ENCODE results near the gene ZNF536. TPM values are rescaled to one million over a fixed set of nuclear protein-coding genes. Genes with fewer than 3 reads are reported as not detected.
"Not testable (repeated sequence)": the region's sequence is repeated elsewhere in the genome, so short reads cannot be mapped to it uniquely, and the experiment has no call there.

Gene ZNF536
- total RNA-seq, 4 donors from 2014 or later: 1.3 to 12.4 (median 1.8) TPM

DNA sequence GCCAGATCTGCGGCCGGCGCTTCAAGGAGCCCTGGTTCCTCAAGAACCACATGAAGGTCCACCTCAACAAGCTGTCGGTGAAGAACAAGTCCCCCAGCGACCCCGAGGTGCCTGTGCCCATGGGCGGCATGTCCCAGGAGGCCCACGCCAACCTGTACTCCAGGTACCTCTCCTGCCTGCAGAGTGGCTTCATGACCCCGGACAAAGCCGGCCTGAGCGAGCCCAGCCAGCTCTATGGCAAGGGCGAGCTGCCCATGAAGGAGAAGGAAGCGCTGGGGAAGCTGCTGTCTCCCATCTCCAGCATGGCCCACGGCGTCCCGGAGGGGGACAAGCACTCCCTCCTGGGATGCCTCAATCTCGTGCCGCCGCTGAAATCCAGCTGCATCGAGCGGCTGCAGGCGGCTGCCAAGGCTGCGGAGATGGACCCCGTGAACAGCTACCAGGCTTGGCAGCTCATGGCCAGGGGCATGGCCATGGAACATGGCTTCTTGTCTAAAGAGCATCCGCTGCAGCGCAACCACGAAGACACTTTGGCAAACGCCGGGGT is 72.6 kb downstream of the ZNF536 start:
- Histone ChIP-seq H3K9me3 (no peaks in the 10 kb centered on the region), H3K4me3 (no peak overlapping the region), H3K36me3 (no peaks in the 10 kb centered on the region), H3K27me3 (no peaks in the 10 kb centered on the region), H3K4me1 (no peaks in the 10 kb centered on the region), H3K27ac (no peak overlapping the region)
- no peak for TF ChIP-seq POLR2A (IDR thresholded peaks at IDR 0.05)
- TF ChIP-seq, protein P1, sequence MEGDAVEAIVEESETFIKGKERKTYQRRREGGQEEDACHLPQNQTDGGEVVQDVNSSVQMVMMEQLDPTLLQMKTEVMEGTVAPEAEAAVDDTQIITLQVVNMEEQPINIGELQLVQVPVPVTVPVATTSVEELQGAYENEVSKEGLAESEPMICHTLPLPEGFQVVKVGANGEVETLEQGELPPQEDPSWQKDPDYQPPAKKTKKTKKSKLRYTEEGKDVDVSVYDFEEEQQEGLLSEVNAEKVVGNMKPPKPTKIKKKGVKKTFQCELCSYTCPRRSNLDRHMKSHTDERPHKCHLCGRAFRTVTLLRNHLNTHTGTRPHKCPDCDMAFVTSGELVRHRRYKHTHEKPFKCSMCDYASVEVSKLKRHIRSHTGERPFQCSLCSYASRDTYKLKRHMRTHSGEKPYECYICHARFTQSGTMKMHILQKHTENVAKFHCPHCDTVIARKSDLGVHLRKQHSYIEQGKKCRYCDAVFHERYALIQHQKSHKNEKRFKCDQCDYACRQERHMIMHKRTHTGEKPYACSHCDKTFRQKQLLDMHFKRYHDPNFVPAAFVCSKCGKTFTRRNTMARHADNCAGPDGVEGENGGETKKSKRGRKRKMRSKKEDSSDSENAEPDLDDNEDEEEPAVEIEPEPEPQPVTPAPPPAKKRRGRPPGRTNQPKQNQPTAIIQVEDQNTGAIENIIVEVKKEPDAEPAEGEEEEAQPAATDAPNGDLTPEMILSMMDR (IDR thresholded peaks at IDR 0.05): no peak
- DNase-seq: no peak

DNA sequence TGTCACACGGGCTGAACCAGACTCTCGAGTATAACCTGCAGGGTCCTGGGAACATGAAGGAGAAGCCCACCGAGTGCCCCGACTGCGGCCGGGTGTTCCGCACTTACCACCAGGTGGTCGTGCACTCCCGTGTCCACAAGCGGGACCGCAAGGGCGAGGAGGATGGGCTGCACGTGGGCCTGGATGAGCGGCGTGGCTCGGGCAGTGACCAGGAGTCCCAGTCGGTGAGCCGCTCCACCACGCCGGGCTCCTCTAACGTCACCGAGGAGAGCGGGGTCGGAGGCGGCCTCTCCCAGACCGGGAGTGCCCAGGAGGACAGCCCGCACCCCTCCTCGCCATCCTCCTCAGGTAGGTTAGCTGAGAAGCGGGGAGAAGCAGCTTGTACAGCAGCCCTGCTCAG is 73.2 kb downstream of the ZNF536 start:
- Histone ChIP-seq H3K4me1 (no peaks in the 10 kb centered on the region), H3K36me3 (no peaks in the 10 kb centered on the region), H3K27me3 (no peaks in the 10 kb centered on the region), H3K4me3 (no peak overlapping the region), H3K27ac (no peak overlapping the region), H3K9me3 (no peaks in the 10 kb centered on the region)
- DNase-seq: no peak
- TF ChIP-seq, protein P1 (IDR thresholded peaks at IDR 0.05): no peak

DNA sequence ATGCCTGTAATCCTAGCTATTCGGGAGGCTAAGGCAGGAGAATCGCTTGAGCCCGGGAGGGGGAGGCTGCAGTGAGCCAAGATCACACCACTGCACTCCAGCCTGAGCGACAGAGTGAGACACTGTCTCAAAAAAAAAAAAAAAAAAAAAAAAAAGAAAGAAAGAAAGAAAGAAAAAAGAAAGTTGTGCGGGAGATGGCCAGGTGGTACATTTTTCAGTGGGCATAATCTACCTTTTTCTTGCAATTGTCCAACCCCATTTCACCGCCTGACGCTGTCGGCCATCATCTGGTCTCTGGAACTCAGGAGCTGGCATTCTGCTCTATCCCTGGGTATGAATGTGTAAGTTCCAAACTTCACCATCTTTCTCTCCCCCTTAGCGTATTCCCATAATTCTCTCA is 73.9 kb downstream of the ZNF536 start:
- not testable (repeated sequence) for H3K27me3 ChIP-seq, DNase-seq, H3K4me3 ChIP-seq, H3K27ac ChIP-seq, H3K4me1 ChIP-seq, H3K9me3 ChIP-seq, H3K36me3 ChIP-seq

DNA sequence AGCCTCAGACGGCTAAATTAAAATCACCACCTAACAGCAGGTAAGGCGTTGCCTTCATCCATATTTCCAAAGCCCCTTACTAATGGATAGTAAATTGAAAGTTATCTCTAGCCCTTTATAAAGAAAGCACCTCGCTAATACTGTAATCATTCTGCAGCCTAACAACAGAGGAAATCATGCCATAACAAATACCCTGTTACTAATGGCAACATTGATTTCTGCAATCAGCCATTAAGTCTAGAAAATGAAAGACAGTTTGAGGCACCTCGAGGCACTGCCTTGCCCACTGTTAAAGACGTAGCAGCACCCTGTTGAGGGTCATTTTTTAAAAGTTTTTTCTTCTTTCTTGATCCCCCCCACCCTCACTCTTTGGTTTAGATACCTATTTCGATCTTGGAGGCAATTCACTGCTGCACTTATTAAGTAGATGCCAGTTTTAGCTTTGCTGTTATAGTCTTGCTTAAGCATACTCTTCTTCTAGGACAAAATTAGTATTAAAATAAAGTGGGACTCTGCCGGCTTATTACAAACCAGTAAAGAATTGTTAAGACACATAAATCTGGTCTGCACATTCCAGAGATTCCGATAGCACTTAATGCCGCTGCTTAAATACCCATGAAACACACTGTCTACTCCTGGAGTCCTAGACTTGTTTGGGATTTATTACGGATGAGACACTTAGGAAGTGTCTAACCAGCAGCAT is 74.8 kb downstream of the ZNF536 start:
- Histone ChIP-seq H3K27me3 (no peaks in the 10 kb centered on the region), H3K9me3 (no peaks in the 10 kb centered on the region), H3K4me1 (no peaks in the 10 kb centered on the region), H3K27ac (no peak overlapping the region), H3K4me3 (no peak overlapping the region), H3K36me3 (no peaks in the 10 kb centered on the region)
- DNase-seq: no peak
- TF ChIP-seq POLR2A (IDR thresholded peaks at IDR 0.05): no peak
- TF ChIP-seq, protein P1 (IDR thresholded peaks at IDR 0.05): no peak

DNA sequence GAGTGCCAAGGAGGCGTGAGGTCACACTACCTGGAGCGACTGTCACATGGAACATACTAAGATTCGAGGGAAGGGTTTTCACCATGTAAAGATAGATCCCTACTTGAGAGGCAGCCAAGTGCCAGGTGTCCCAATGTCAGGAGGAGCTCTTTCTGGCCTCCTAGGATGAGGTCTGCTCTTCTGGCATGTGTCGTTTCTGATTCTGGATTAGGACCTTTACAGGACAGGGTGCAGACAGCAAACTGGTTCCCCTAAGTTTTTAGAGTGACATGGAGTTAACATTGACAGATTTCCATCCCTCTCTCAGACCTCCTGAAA is 75.3 kb downstream of the ZNF536 start:
- Histone ChIP-seq H3K36me3 (no peaks in the 10 kb centered on the region), H3K4me1 (no peaks in the 10 kb centered on the region), H3K4me3 (no peak overlapping the region), H3K9me3 (no peaks in the 10 kb centered on the region), H3K27me3 (no peaks in the 10 kb centered on the region), H3K27ac (no peak overlapping the region)
- DNase-seq: no peak
- no peak for TF ChIP-seq POLR2A (IDR thresholded peaks at IDR 0.05)
- TF ChIP-seq, protein P1 (IDR thresholded peaks at IDR 0.05): no peak

DNA sequence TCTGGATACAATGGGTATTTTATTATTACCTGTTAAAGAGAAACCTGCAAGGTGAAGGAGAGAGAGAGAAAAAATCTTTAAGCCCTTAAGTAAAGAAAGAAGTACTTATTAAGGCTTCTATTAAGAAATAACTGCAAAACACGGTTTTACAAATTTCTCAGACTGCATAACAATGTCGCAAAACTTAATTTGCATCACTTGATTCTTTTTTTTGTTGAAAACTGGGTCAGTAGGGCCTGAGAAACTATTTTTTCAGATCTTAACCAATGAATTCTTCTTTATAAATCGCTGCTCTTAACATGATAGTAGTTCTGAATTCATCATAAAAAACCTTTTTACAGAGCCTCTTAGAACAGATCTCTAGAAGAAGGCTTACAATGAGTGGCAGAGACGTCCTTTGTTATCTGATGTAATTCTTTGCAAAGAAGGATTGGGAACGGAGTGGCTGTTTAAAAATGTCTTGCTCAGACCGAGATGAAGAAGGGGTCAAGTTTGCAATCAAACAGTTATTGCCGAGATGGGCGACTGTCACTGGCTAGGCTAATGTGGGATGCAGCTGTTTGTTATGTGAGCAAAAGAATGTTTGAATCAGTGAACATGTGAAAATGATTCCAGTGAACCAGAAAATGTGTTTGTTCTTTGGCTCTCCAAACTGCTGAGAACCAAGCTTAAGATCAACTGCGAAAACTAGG is 76.3 kb downstream of the ZNF536 start:
- no peaks in the 10 kb centered on the region for H3K36me3 ChIP-seq
- no peak overlapping the region for H3K4me3 ChIP-seq
- DNase-seq: no peak
- H3K4me1 ChIP-seq: no peaks in the 10 kb centered on the region
- no peaks in the 10 kb centered on the region for H3K9me3 ChIP-seq
- H3K27ac ChIP-seq: peak overlapping the region in 1 of 4 donors; percentile 61
- TF ChIP-seq POLR2A (IDR thresholded peaks at IDR 0.05): no peak
- TF ChIP-seq, protein P1 (IDR thresholded peaks at IDR 0.05): no peak
- no peaks in the 10 kb centered on the region for H3K27me3 ChIP-seq

Data from Peyer's patch (tissue), 4 donors.